Endothelial cell of umbilical vein (primary cell): ENCODE measurements around the gene SEC11A. TPM values are rescaled to one million over a fixed set of nuclear protein-coding genes. Genes with fewer than 3 reads are reported as not detected.

Experiments used
- BruUV-seq: library from RNA; stranded (reverse); fragments of 400-500 nt; replicated peaks from 2 replicates; lab custom pipeline; 2021; lab: Mats Ljungman, UMichigan
- CTCF ChIA-PET: fragments of 300-600, 350-600 bp; sonication (Branson Sonifier 250); formaldehyde crosslinking; loops from one replicate; lab custom pipeline; 2021; ENCODE audit warnings: antibody characterized with exemption, inconsistent platforms; lab: Charles Lee
- POLR2A ChIA-PET: fragments of 300-600, 350-600 bp; sonication (Branson Sonifier 250); formaldehyde crosslinking; loops from one replicate; lab custom pipeline; 2021; ENCODE audit warnings: antibody characterized with exemption, inconsistent platforms; lab: Charles Lee
- DNase-seq: peaks from one replicate; pipeline ENCODE4 v3.0.0-alpha.2; 2011; ENCODE audit warnings: low read depth, low spot score
- FAIRE-seq: peaks from 2 replicates; lab custom pipeline; 2011; peaks lifted over from hg19 to GRCh38; lab: Jason Lieb, UNC
- H2AFZ ChIP-seq: 2 replicates; pipeline ENCODE4 v1.6.0; 2012; ENCODE audit warnings: low read depth, low read length, control low read depth, inconsistent platforms
- H3K27ac ChIP-seq: 2 replicates; pipeline ENCODE4 v1.5.1; 2011; ENCODE audit warnings: low read depth, mild to moderate bottlenecking, control low read depth, low read length, moderate library complexity; ENCODE audit not compliant: insufficient read depth
- H3K27me3 ChIP-seq, 2 experiments: 2 replicates each; pipeline versions ENCODE4 v1.6.0 to v1.6.1; 2011; ENCODE audit warnings: low read length in 2 of 2, mixed read lengths in 1 of 2; ENCODE audit not compliant: control insufficient read depth in 2 of 2, insufficient read depth in 2 of 2
- H3K36me3 ChIP-seq, 2 experiments: 2 replicates in 1 of 2; 3 replicates in 1 of 2; pipeline ENCODE4 v1.5.1; 2011; ENCODE audit warnings: low read length in 2 of 2, mild to moderate bottlenecking in 1 of 2, moderate library complexity in 1 of 2; ENCODE audit not compliant: control insufficient read depth in 2 of 2, insufficient read depth in 2 of 2; ENCODE audit errors: extremely low read depth in 1 of 2
- H3K4me1 ChIP-seq: 3 replicates; pipeline ENCODE4 v1.5.1; 2011; ENCODE audit warnings: mild to moderate bottlenecking, low read length; ENCODE audit not compliant: control insufficient read depth, insufficient read depth; ENCODE audit errors: extremely low read depth
- H3K4me2 ChIP-seq: 2 replicates; pipeline ENCODE4 v1.6.1; 2011; ENCODE audit warnings: low read length, control low read depth, mixed read lengths; ENCODE audit not compliant: insufficient read depth
- H3K4me3 ChIP-seq, 3 experiments: fragments of 200-600 bp in 1 of 3; sonication (generic), shearing (Covaris generic) in 1 of 3; replicated peaks in 1 of 3; 2 replicates each; pipeline ENCODE4 v1.5.1; 2011 to 2016; ENCODE audit warnings: control low read depth in 3 of 3, low read length in 3 of 3, mild to moderate bottlenecking in 2 of 3, inconsistent platforms in 1 of 3, low read depth in 1 of 3, moderate library complexity in 1 of 3; ENCODE audit not compliant: insufficient read depth in 1 of 3
- H3K79me2 ChIP-seq: 2 replicates; pipeline ENCODE4 v1.6.0; 2012; ENCODE audit warnings: low read length, inconsistent platforms; ENCODE audit not compliant: control insufficient read depth, insufficient read depth
- H3K9ac ChIP-seq: replicated peaks from 2 replicates; pipeline ENCODE3; 2011; ENCODE audit warnings: low read length, control low read depth; ENCODE audit not compliant: insufficient read depth; ENCODE audit errors: extremely low read depth
- H3K9me1 ChIP-seq: replicated peaks from 3 replicates; pipeline ENCODE4 v1.6.0; 2011; ENCODE audit warnings: mild to moderate bottlenecking, low read length; ENCODE audit not compliant: control insufficient read depth, insufficient read depth; ENCODE audit errors: extremely low read depth
- H3K9me3 ChIP-seq: replicated peaks from 2 replicates; pipeline ENCODE4 v1.5.1; 2012; ENCODE audit warnings: low read length, inconsistent platforms; ENCODE audit not compliant: control insufficient read depth, insufficient read depth
- H4K20me1 ChIP-seq: replicated peaks from 2 replicates; pipeline ENCODE3; 2011; ENCODE audit warnings: mild to moderate bottlenecking, low read length; ENCODE audit not compliant: control insufficient read depth, insufficient read depth; ENCODE audit errors: extremely low read depth
- CTCF ChIP-seq, 2 donors: IDR thresholded peaks; 1 replicate in 1 of 2; 2 replicates in 1 of 2; pipeline ENCODE4 v1.5.1; 2011; ENCODE audit warnings: low read length in 2 of 2, mild to moderate bottlenecking in 2 of 2, moderate library complexity in 2 of 2, control low read depth in 1 of 2, inconsistent platforms in 1 of 2, low read depth in 1 of 2; ENCODE audit not compliant: insufficient read depth in 1 of 2; ENCODE audit errors: extremely low read depth in 1 of 2
- EZH2 ChIP-seq: IDR thresholded peaks from 2 replicates; pipeline ENCODE4 v1.6.1; 2012; ENCODE audit warnings: borderline replicate concordance, low read depth, mild to moderate bottlenecking, moderate library complexity, low read length, inconsistent platforms; ENCODE audit not compliant: severe bottlenecking
- FOS ChIP-seq: IDR thresholded peaks from 2 replicates; pipeline ENCODE4 v1.6.1; 2011; ENCODE audit warnings: mild to moderate bottlenecking, low read length, moderate library complexity, borderline replicate concordance; ENCODE audit not compliant: insufficient read depth
- GATA2 ChIP-seq: IDR thresholded peaks from 2 replicates; pipeline ENCODE4 v1.7.0; 2011; ENCODE audit warnings: low read depth, mild to moderate bottlenecking, moderate library complexity, mixed read lengths, low read length; ENCODE audit not compliant: insufficient read length, insufficient read depth
- JUN ChIP-seq: IDR thresholded peaks from 2 replicates; pipeline ENCODE4 v1.6.1; 2011; ENCODE audit warnings: borderline replicate concordance, low read depth; ENCODE audit not compliant: insufficient read length, insufficient read depth
- MAX ChIP-seq: IDR thresholded peaks from 2 replicates; pipeline ENCODE4 v1.6.1; 2011; ENCODE audit not compliant: insufficient read depth, insufficient read length
- MYC ChIP-seq: IDR thresholded peaks from one replicate; pipeline ENCODE4 v1.6.1; 2011; ENCODE audit warnings: mild to moderate bottlenecking, low read depth, low read length
- POLR2A ChIP-seq: IDR thresholded peaks from 2 replicates; pipeline ENCODE4 v1.6.1; 2012; ENCODE audit warnings: low read depth, mild to moderate bottlenecking, control low read depth, low read length
- POLR2AphosphoS5 ChIP-seq: IDR thresholded peaks from 2 replicates; pipeline ENCODE4 v1.6.1; 2012; ENCODE audit warnings: low read depth, mild to moderate bottlenecking, control low read depth, low read length, moderate library complexity; ENCODE audit not compliant: insufficient read depth
- dilution Hi-C: fragments of 300-500 bp; cut with MboI; formaldehyde crosslinking; loops from one replicate; pipeline ENCODE4 v1.15.0; 2019; ENCODE audit warnings: low sequenced_read_pairs; ENCODE audit not compliant: extremely low pct_ligation_motif_present
- intact Hi-C: fragments of 100-400 bp; cut with micrococcal nuclease; formaldehyde crosslinking; loops from one replicate; pipeline ENCODE4 v1.10.0; 2022
- polyA plus RNA-seq, 4 experiments: library from polyadenylated mRNA; depleted of rRNA in 3 of 4; stranded (reverse) in 3 of 4; unstranded in 1 of 4; fragments of >200 nt; gene quantifications; 2 replicates each; pipeline versions ENCODE4 v1.2.1 to v1.2.3, GENCODE V29; 2011 to 2012; ENCODE audit warnings: missing spikeins in 1 of 4
- total RNA-seq: library from RNA; stranded (reverse); gene quantifications from 2 replicates; pipeline ENCODE4 v1.2.3, GENCODE V29; 2021

SEC11A gene
- total and polyA plus RNA-seq, 2 donors (not counting 3 experiments of a cell fraction or from before 2014, with no cell fraction given) = 189 to 204 TPM

GRCh38 chr15:84725001-84725491, 9.1 kb upstream of the SEC11A start:
- no peak overlapping the region for H3K9ac ChIP-seq
- TF ChIP-seq POLR2A = peak; percentile 25
- no peak for TF ChIP-seq MAX
- TF ChIP-seq JUN = no peak
- TF ChIP-seq MYC = no peak
- no peak for TF ChIP-seq FOS
- TF ChIP-seq GATA2 = no peak
- no peak for TF ChIP-seq EZH2
- TF ChIP-seq POLR2AphosphoS5 = peak; percentile 40
- TF ChIP-seq CTCF (IDR thresholded peaks at IDR 0.05; ENCODE audit: extremely low read depth in 1 of 2, insufficient read depth in 1 of 2, low read depth in 1 of 2, low read length in 2 of 2) = no peak
- no peaks in the 10 kb centered on the region for H3K9me1 ChIP-seq
- no peak overlapping the region for H3K27ac ChIP-seq
- dilution Hi-C loops = no loop called here
- H3K79me2 ChIP-seq = no peaks in the 10 kb centered on the region
- peak; percentile 52 for DNase-seq
- H3K4me1 ChIP-seq = peaks cover 7% of the 10 kb centered on the region
- POLR2A ChIA-PET = no interaction called here
- intact Hi-C loops = no loop called here
- no TSS peak for BruUV-seq
- H3K4me2 ChIP-seq = peak overlapping the region; percentile 7
- H4K20me1 ChIP-seq = no peaks in the 10 kb centered on the region
- no peaks in the 10 kb centered on the region for H3K27me3 ChIP-seq
- CTCF ChIA-PET = interaction anchor here (0.6 to 1.5 kb wide), 3 partner anchors 9 to 203 kb away, joined by 3 to 5 read pairs (median 3); partner anchors contain the start of gene SEC11A
- H3K4me3 ChIP-seq = no peak overlapping the region
- no peaks in the 10 kb centered on the region for H3K36me3 ChIP-seq
- peak; percentile 73 for FAIRE-seq
- peak overlapping the region; percentile 94 for H2AFZ ChIP-seq
- H3K9me3 ChIP-seq = no peaks in the 10 kb centered on the region
